ENCODE results near the gene LDLRAD3. TPM values are rescaled to one million over a fixed set of nuclear protein-coding genes. Genes with fewer than 3 reads are reported as not detected.

The LDLRAD3 gene
- total and polyA plus RNA-seq, 9 donors: 14.5 to 32.4 (median 17.2) TPM

GRCh38 chr11:36094164-36094563 lies 150.3 kb downstream of the LDLRAD3 start:
- Histone ChIP-seq H3K4me3 (no peak overlapping the region), H3K27ac (no peak overlapping the region), H3K9me3 (no peaks in the 10 kb centered on the region), H3K27me3 (no peaks in the 10 kb centered on the region), H3K4me1 (ENCODE audit: insufficient read depth) (peaks cover 3% of the 10 kb centered on the region), H3K36me3 (no peaks in the 10 kb centered on the region)
- WGBS, 3 donors: 94 to 98% (median 98%) methylated on average over 2 of the region's 2 CpGs
- intact Hi-C loops (cut with DNase I): no loop called here
- TF ChIP-seq POLR2A (IDR thresholded peaks at IDR 0.05) (no peak), EP300 (IDR thresholded peaks at IDR 0.05) (no peak), CTCF (IDR thresholded peaks at IDR 0.05) (no peak)
- no peak for DNase-seq

- intact Hi-C loops (cut with DNase I): no loop called here
- Histone ChIP-seq H3K36me3 (no peaks in the 10 kb centered on the region), H3K27me3 (no peaks in the 10 kb centered on the region), H3K27ac (no peak overlapping the region), H3K4me3 (no peak overlapping the region), H3K4me1 (ENCODE audit: insufficient read depth) (peaks cover 3% of the 10 kb centered on the region), H3K9me3 (no peaks in the 10 kb centered on the region)
- 73 to 86% (median 83%) methylated on average over 8 of the region's 8 CpGs for WGBS, 3 donors
- DNase-seq: no peak
- TF ChIP-seq POLR2A (IDR thresholded peaks at IDR 0.05): no peak
- no peak for TF ChIP-seq EP300 (IDR thresholded peaks at IDR 0.05)
- TF ChIP-seq CTCF (IDR thresholded peaks at IDR 0.05): no peak
These were observed 151.9 kb downstream of the LDLRAD3 start for GRCh38 chr11:36095716-36096115.

- intact Hi-C loops (cut with DNase I): no loop called here
- Histone ChIP-seq H3K9me3 (no peaks in the 10 kb centered on the region), H3K4me3 (no peak overlapping the region), H3K27ac (no peak overlapping the region), H3K27me3 (no peaks in the 10 kb centered on the region), H3K36me3 (no peaks in the 10 kb centered on the region), H3K4me1 (ENCODE audit: insufficient read depth) (peaks cover 3% of the 10 kb centered on the region)
- no peak for TF ChIP-seq POLR2A (IDR thresholded peaks at IDR 0.05)
- no peak for TF ChIP-seq CTCF (IDR thresholded peaks at IDR 0.05)
- no peak for TF ChIP-seq EP300 (IDR thresholded peaks at IDR 0.05)
- no peak for DNase-seq
- WGBS, 3 donors: 78 to 83% (median 81%) methylated on average over 6 of the region's 6 CpGs
These were observed 153.4 kb downstream of the LDLRAD3 start for GRCh38 chr11:36097219-36097650.

GRCh38 chr11:36098087-36098486 lies 154.2 kb downstream of the LDLRAD3 start:
- intact Hi-C loops (cut with DNase I): no loop called here
- Histone ChIP-seq H3K9me3 (no peaks in the 10 kb centered on the region), H3K4me1 (ENCODE audit: insufficient read depth) (peaks cover 3% of the 10 kb centered on the region), H3K27ac (no peak overlapping the region), H3K36me3 (no peaks in the 10 kb centered on the region), H3K4me3 (no peak overlapping the region), H3K27me3 (no peaks in the 10 kb centered on the region)
- 60 to 88% (median 75%) methylated on average over 6 of the region's 6 CpGs for WGBS, 3 donors
- TF ChIP-seq POLR2A (IDR thresholded peaks at IDR 0.05) (no peak), EP300 (IDR thresholded peaks at IDR 0.05) (no peak), CTCF (IDR thresholded peaks at IDR 0.05) (no peak)
- peak in 1 of 5 donors; percentile 42 for DNase-seq

Data from ovary (tissue), 9 donors.